HFFc6 (cell line): ENCODE results near the gene PWWP2B. TPM values are rescaled to one million over a fixed set of nuclear protein-coding genes. Genes with fewer than 3 reads are reported as not detected.

Experiments used
- DNase-seq: peaks from one replicate; pipeline ENCODE4 v3.0.0-alpha.2; 2018
- H3K27ac Mint-ChIP-seq: 2 replicates; pipeline ENCODE4 v1.8.0; 2020; ENCODE audit warnings: mild to moderate bottlenecking, mixed read lengths
- H3K27me3 Mint-ChIP-seq: 2 replicates; pipeline ENCODE4 v1.8.0; 2021; ENCODE audit warnings: mild to moderate bottlenecking, moderate library complexity, mixed read lengths; ENCODE audit not compliant: insufficient read depth
- H3K36me3 Mint-ChIP-seq: 2 replicates; pipeline ENCODE4 v1.8.0; 2021; ENCODE audit warnings: low read depth, mixed read lengths
- H3K4me1 Mint-ChIP-seq: 2 replicates; pipeline ENCODE4 v1.8.0; 2020; ENCODE audit warnings: low read depth, mixed read lengths
- H3K4me3 Mint-ChIP-seq: 2 replicates; pipeline ENCODE4 v1.8.0; 2020; ENCODE audit warnings: mild to moderate bottlenecking, moderate library complexity, mixed read lengths
- H3K9me3 Mint-ChIP-seq: 2 replicates; pipeline ENCODE4 v1.8.0; 2020; ENCODE audit warnings: mild to moderate bottlenecking, mixed read lengths
- total RNA-seq, 6 experiments: library from RNA; stranded (reverse); fragmentation: NEBNext Ultra II Directional; extraction: Animal tissue kit (Norgen Biotek cat#: 25700); gene quantifications; 2 replicates in 1 of 6; 3 replicates in 5 of 6; pipeline ENCODE4 v1.2.3, GENCODE V29; 2021
- TF ChIP-seq, protein P1 (sequence below): fragments of 200-600 bp; sonication (generic); IDR thresholded peaks from 2 replicates; pipeline ENCODE4 v1.5.0; 2021; ENCODE audit warnings: antibody characterized with exemption, mild to moderate bottlenecking

The PWWP2B gene
- total RNA-seq, 6 experiments from 2014 or later: 4.1 to 6.3 (median 4.7) TPM

GRCh38 chr10:132418527-132419416, 21.8 kb downstream of the PWWP2B start:
- TF ChIP-seq, protein P1, sequence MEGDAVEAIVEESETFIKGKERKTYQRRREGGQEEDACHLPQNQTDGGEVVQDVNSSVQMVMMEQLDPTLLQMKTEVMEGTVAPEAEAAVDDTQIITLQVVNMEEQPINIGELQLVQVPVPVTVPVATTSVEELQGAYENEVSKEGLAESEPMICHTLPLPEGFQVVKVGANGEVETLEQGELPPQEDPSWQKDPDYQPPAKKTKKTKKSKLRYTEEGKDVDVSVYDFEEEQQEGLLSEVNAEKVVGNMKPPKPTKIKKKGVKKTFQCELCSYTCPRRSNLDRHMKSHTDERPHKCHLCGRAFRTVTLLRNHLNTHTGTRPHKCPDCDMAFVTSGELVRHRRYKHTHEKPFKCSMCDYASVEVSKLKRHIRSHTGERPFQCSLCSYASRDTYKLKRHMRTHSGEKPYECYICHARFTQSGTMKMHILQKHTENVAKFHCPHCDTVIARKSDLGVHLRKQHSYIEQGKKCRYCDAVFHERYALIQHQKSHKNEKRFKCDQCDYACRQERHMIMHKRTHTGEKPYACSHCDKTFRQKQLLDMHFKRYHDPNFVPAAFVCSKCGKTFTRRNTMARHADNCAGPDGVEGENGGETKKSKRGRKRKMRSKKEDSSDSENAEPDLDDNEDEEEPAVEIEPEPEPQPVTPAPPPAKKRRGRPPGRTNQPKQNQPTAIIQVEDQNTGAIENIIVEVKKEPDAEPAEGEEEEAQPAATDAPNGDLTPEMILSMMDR: no peak
- Mint-ChIP-seq H3K9me3 (no peaks in the 10 kb centered on the region), H3K27ac (no peak overlapping the region), H3K36me3 (0 out of 2 replicates have a peak, but pooled peaks cover 4% of the 10 kb centered on the region), H3K27me3 (no peaks in the 10 kb centered on the region), H3K4me3 (no peak overlapping the region), H3K4me1 (no peaks in the 10 kb centered on the region)
- no peak for DNase-seq

GRCh38 chr10:132419538-132420468, 22.8 kb downstream of the PWWP2B start:
- Mint-ChIP-seq H3K4me1 (no peaks in the 10 kb centered on the region), H3K9me3 (no peaks in the 10 kb centered on the region), H3K36me3 (0 out of 2 replicates have a peak, but pooled peaks cover 4% of the 10 kb centered on the region), H3K27me3 (no peaks in the 10 kb centered on the region), H3K27ac (no peak overlapping the region), H3K4me3 (no peak overlapping the region)
- DNase-seq: no peak
- TF ChIP-seq, protein P1: no peak

DNA sequence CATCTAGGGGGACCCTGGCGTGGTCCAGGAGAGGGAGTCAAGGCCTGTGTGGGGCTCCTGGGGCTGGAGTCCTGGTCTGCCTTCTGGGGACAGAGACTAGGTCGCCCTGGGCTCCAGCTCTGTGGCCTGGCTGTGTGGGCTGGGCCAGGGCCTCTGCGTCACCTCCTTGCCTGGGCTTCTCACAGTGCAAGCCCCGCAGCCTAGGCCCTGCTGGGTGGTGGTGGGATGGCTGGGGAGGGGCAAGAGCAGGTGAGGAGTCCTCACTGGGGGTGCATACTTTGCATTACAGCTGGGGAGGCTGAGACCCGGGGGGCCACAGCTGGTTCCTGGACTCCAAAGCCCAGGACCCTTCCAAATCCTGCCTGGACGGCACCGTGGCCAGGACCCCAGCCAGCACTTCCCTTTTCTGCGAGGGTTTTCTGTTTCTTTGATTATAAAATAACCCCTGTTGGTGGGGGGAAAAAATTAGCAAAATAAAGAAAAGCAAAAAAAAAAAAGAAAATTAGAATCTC, 23.5 kb downstream of the PWWP2B start:
- Mint-ChIP-seq H3K4me1 (no peaks in the 10 kb centered on the region), H3K9me3 (no peaks in the 10 kb centered on the region), H3K36me3 (0 out of 2 replicates have a peak, but pooled peaks cover 1% of the 10 kb centered on the region), H3K27ac (no peak overlapping the region), H3K27me3 (no peaks in the 10 kb centered on the region), H3K4me3 (no peak overlapping the region)
- TF ChIP-seq, protein P1: no peak
- no peak for DNase-seq

- H3K27ac Mint-ChIP-seq: peak overlapping the region; percentile 70
- no peaks in the 10 kb centered on the region for H3K36me3 Mint-ChIP-seq
- TF ChIP-seq, protein P1: no peak
- no peak overlapping the region for H3K4me3 Mint-ChIP-seq
- H3K9me3 Mint-ChIP-seq: no peaks in the 10 kb centered on the region
- peak; percentile 60 for DNase-seq
- H3K27me3 Mint-ChIP-seq: no peaks in the 10 kb centered on the region
- H3K4me1 Mint-ChIP-seq: no peaks in the 10 kb centered on the region
Observed at GRCh38 chr10:132420981-132421846, 24.2 kb downstream of the PWWP2B start.
